ENCODE data around the gene ADD2.

ADD2 gene

GRCh38 chr2:70638561-70638960 is 129.4 kb downstream of the ADD2 start:
- ATAC-seq = no peak
- TF ChIP-seq PATZ1 (CRISPR knock-in tag; IDR thresholded peaks at IDR 0.05; ENCODE audit: borderline replicate concordance) = no peak
- no peak for TF ChIP-seq ZFP3 (CRISPR knock-in tag; IDR thresholded peaks at IDR 0.05)
- TF ChIP-seq ESRRG (CRISPR knock-in tag; IDR thresholded peaks at IDR 0.05) = no peak
- no peak for TF ChIP-seq CSDC2 (CRISPR knock-in tag; IDR thresholded peaks at IDR 0.05)
- no peak for TF ChIP-seq PPARA (CRISPR knock-in tag; IDR thresholded peaks at IDR 0.05; ENCODE audit: borderline replicate concordance)
- no peak for TF ChIP-seq GLIS3 (CRISPR knock-in tag; IDR thresholded peaks at IDR 0.05)
- no peak for TF ChIP-seq TSHZ2 (CRISPR knock-in tag; IDR thresholded peaks at IDR 0.05)
- no peak for TF ChIP-seq ARNTL (CRISPR knock-in tag; IDR thresholded peaks at IDR 0.05; ENCODE audit: borderline replicate concordance, low read depth)
- no peak for TF ChIP-seq RARB (CRISPR knock-in tag; IDR thresholded peaks at IDR 0.05)
- no peak for TF ChIP-seq CREB5 (CRISPR knock-in tag; IDR thresholded peaks at IDR 0.05; ENCODE audit: low read depth)
- TF ChIP-seq ISL1 (CRISPR knock-in tag; IDR thresholded peaks at IDR 0.05) = no peak
- no peak for TF ChIP-seq POU6F1 (CRISPR knock-in tag; IDR thresholded peaks at IDR 0.05; ENCODE audit: borderline replicate concordance, low read depth)
- no peak for TF ChIP-seq ZFP30 (CRISPR knock-in tag; IDR thresholded peaks at IDR 0.05)
- TF ChIP-seq ZNF565 (CRISPR knock-in tag; conservative IDR thresholded peaks at IDR 0.05; ENCODE audit: low read depth) = no peak
- no peak for TF ChIP-seq TOX (CRISPR knock-in tag; IDR thresholded peaks at IDR 0.05; ENCODE audit: borderline replicate concordance)
- TF ChIP-seq SNAI2 (CRISPR knock-in tag; IDR thresholded peaks at IDR 0.05) = no peak
- TF ChIP-seq ZNF8 (CRISPR knock-in tag; IDR thresholded peaks at IDR 0.05) = no peak

GRCh38 chr2:70633508-70633907 is 134.5 kb downstream of the ADD2 start:
- ATAC-seq = no peak
- TF ChIP-seq POU6F1 (CRISPR knock-in tag; IDR thresholded peaks at IDR 0.05; ENCODE audit: borderline replicate concordance, low read depth) (no peak), ZFP30 (CRISPR knock-in tag; IDR thresholded peaks at IDR 0.05) (no peak), TOX (CRISPR knock-in tag; IDR thresholded peaks at IDR 0.05; ENCODE audit: borderline replicate concordance) (no peak), ZNF565 (CRISPR knock-in tag; conservative IDR thresholded peaks at IDR 0.05; ENCODE audit: low read depth) (no peak), ISL1 (CRISPR knock-in tag; IDR thresholded peaks at IDR 0.05) (no peak), TCF4 (CRISPR knock-in tag; IDR thresholded peaks at IDR 0.05; ENCODE audit: borderline replicate concordance) (no peak), PATZ1 (CRISPR knock-in tag; IDR thresholded peaks at IDR 0.05; ENCODE audit: borderline replicate concordance) (no peak), ARNTL (CRISPR knock-in tag; IDR thresholded peaks at IDR 0.05; ENCODE audit: borderline replicate concordance, low read depth) (no peak), GLIS3 (CRISPR knock-in tag; IDR thresholded peaks at IDR 0.05) (no peak), ESRRG (CRISPR knock-in tag; IDR thresholded peaks at IDR 0.05) (no peak), OSR1 (CRISPR knock-in tag; IDR thresholded peaks at IDR 0.05) (no peak), ZFP3 (CRISPR knock-in tag; IDR thresholded peaks at IDR 0.05) (no peak), ZNF70 (CRISPR knock-in tag; IDR thresholded peaks at IDR 0.05) (no peak), PPARA (CRISPR knock-in tag; IDR thresholded peaks at IDR 0.05; ENCODE audit: borderline replicate concordance) (no peak), ZC3H10 (CRISPR knock-in tag; IDR thresholded peaks at IDR 0.05) (no peak)

Measured in SK-N-SH treated with all-trans-retinoic acid at 6 μM for 48 hours (cell line).